Breast epithelium (tissue), 3 donors: ENCODE data around the gene PDE6A.

Experiments used
- POLR2A ChIP-seq: fragments of 450-650 bp; IDR thresholded peaks from one replicate; pipeline ENCODE4 v1.6.1; 2016; ENCODE audit warnings: antibody characterized with exemption, mild to moderate bottlenecking, moderate library complexity
- TF ChIP-seq, protein P1 (sequence below), 3 donors: fragments of 450-650 bp; IDR thresholded peaks; one replicate each; pipeline ENCODE4 v1.5.1; 2016 to 2017; ENCODE audit warnings: antibody characterized with exemption in 3 of 3, mild to moderate bottlenecking in 3 of 3, moderate library complexity in 3 of 3

DNA sequence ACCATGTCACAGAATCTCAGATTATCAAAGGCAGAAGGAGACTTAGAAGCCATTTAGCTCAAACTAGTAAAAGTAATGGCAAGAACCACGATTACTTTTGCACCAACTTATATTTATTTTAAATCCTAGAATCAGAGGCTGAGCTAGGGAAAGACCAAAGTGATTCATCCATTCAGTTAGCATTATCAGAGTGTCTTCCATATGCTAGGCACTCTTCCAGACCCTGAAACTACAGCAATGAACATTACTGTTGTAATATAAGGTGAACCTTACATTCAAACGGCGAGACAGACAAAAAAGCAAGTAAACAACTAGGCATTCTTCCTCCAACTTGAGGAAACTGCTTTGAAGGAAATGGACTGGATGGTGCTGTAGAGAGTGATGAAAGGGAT lies 7.9 kb downstream of the PDE6A start:
- TF ChIP-seq, protein P1, sequence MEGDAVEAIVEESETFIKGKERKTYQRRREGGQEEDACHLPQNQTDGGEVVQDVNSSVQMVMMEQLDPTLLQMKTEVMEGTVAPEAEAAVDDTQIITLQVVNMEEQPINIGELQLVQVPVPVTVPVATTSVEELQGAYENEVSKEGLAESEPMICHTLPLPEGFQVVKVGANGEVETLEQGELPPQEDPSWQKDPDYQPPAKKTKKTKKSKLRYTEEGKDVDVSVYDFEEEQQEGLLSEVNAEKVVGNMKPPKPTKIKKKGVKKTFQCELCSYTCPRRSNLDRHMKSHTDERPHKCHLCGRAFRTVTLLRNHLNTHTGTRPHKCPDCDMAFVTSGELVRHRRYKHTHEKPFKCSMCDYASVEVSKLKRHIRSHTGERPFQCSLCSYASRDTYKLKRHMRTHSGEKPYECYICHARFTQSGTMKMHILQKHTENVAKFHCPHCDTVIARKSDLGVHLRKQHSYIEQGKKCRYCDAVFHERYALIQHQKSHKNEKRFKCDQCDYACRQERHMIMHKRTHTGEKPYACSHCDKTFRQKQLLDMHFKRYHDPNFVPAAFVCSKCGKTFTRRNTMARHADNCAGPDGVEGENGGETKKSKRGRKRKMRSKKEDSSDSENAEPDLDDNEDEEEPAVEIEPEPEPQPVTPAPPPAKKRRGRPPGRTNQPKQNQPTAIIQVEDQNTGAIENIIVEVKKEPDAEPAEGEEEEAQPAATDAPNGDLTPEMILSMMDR (IDR thresholded peaks at IDR 0.05) = no peak
- TF ChIP-seq POLR2A = no peak
